ENCODE results near the gene SCN5A.

- TF ChIP-seq REST (IDR thresholded peaks at IDR 0.05; ENCODE audit: low read depth) (no peak), FOXM1 (IDR thresholded peaks at IDR 0.05; ENCODE audit: borderline replicate concordance, low read depth) (no peak), CEBPB (IDR thresholded peaks at IDR 0.05) (no peak), USF1 (IDR thresholded peaks at IDR 0.05) (no peak), RAD21 (IDR thresholded peaks at IDR 0.05; ENCODE audit: low read depth) (no peak), TEAD4 (IDR thresholded peaks at IDR 0.05) (no peak), TAF1 (IDR thresholded peaks at IDR 0.05; ENCODE audit: low read depth) (no peak), YY1 (IDR thresholded peaks at IDR 0.05; ENCODE audit: low read depth) (no peak), EP300 (IDR thresholded peaks at IDR 0.05; ENCODE audit: borderline replicate concordance) (no peak), MAX (IDR thresholded peaks at IDR 0.05) (no peak), CREB1 (IDR thresholded peaks at IDR 0.05; ENCODE audit: low read depth) (no peak), ZBTB7A (IDR thresholded peaks at IDR 0.05; ENCODE audit: low read depth) (no peak), NFIC (IDR thresholded peaks at IDR 0.05) (no peak), EGR1 (IDR thresholded peaks at IDR 0.05) (no peak)
Measured at GRCh38 chr3:38638354-38638753, 11.1 kb downstream of the SCN5A start.

Data from Ishikawa (cell line).